Measurements from ENCODE around the gene ISG15.

ISG15 gene

DNA sequence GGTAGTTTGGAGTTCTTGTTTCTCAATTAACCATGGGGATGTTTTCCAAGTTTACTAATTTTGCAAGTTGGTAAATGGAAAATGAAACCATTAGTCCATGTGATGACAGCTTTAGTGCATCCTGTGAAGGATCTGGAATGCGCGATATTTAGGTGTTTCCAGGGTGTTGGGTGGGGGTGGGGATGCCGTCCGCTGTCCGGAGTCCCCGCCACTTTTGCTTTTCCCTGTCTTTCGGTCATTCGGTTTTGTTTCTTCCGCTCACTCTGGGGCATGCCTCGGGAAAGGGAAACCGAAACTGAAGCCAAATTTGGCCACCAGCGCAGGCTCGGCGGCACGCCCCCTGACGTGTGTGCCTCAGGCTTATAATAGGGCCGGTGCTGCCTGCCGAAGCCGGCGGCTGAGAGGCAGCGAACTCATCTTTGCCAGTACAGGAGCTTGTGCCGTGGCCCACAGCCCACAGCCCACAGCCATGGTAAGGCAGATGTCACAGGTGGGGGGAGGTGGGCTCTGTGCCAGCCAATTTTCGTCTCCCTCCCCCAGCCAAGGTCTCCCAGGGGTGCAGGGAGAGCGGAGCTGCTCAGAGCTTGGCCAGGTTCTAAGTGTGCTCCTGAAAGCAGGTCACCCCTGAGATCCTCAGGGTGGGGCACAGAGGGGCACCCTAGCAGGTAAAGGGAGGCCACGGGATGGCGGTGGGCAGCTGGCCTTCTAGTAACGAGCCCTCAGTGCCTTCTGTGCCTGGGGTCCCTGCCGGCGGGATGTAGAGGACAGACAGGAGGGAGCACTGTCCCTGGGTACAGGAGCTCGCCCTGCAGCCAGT, at the start of gene ISG15:
TSS of gene ISG15 (plus strand) at position 393 of the 817 bp plus-strand sequence. CDS start at position 470, 77 bp downstream.
- peak; percentile 90 for DNase-seq (ENCODE audit: low spot score)

DNA sequence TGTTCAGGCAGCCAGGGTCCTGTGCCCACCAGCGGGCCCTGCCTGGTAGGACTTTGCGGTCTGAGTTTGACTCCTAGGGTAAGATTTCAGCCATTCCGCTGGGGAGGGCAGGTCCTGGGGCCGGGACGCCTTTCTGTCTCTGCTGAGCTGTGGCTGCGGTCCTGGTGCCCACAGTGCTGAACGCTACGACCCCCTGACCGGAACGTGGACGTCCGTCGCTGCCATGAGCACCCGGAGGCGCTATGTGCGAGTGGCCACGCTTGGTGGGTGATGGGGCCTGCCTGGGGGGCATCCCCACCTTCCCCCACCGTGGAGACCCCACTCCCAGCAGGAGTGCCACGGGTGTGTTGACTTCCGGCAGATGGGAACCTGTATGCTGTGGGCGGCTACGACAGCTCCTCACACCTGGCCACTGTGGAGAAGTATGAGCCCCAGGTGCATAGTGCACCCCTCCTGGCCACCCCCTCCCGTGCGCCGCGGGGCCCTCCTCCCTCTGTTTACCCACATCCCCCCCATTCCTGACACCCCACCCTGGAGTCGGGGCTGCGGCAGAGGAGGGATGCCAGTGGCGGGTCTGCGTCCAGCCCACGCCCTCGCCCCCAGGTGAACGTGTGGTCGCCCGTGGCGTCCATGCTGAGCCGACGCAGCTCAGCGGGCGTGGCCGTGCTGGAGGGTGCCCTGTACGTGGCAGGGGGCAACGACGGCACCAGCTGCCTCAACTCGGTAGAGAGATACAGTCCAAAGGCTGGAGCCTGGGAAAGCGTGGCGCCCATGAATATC, 49.4 kb upstream of the ISG15 start:
- DNase-seq (ENCODE audit: low spot score): no peak

DNA sequence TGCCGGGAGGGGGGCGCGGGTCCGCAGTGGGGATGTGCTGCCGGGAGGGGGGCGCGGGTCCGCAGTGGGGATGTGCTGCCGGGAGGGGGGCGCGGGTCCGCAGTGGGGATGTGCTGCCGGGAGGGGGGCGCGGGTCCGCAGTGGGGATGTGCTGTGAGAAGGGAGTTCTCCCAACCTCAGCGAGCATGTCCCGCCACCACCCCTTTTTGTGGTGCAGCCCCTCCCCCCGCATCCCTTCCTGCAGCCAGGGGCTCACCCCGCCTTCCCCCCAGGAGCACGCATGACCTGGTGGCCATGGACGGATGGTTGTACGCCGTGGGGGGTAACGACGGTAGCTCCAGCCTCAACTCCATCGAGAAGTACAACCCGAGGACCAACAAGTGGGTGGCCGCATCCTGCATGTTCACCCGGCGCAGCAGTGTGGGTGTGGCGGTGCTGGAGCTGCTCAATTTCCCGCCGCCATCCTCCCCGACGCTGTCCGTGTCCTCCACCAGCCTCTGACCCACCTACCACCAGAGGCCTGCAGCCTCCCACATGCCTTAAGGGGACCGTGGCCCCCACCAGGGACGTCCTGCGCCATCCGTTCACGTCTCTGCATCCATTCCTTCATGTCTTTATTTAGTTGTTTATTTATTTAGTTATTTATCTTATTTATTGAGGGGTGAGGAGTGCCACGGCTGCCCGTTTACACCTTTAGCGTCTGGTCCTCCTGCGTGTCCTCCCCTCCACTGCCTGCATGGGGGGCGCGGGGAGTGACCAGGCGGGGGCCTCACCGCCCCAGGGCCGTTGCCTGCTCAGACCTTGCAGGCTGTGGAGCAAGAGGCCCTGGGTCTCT, 48.4 kb upstream of the ISG15 start:
- DNase-seq (ENCODE audit: low spot score): no peak

DNA sequence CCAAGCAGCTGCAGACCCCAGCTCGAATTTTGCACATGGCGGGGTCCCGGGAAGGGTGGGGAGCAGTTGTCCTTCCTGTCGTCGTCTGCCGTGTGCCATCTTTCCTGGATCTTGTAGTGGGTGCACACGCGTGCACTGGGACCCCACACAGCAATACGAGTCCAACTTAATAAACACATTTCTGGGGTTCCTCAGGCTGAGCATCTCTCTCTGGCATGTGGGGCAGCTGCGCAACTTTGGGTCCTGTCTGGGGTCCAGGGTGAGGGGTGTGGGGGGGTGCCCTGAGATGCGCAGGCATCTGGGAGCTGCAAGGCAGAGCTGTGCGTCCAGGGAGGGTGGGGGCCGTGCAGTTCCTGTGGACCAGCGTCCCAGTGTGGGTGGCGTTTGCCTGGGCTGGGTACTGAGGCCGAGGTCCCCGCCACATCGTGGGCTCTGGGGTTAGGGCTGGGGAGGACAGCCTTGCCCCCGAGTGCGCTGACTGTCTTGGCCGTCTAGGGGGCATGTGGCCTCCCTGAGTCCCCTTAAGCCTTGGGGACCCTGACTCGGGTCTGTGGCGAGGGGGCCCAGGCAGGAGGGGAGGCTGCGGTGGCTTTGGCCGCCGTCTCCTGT, 47.7 kb upstream of the ISG15 start:
- DNase-seq (ENCODE audit: low spot score): no peak

DNA sequence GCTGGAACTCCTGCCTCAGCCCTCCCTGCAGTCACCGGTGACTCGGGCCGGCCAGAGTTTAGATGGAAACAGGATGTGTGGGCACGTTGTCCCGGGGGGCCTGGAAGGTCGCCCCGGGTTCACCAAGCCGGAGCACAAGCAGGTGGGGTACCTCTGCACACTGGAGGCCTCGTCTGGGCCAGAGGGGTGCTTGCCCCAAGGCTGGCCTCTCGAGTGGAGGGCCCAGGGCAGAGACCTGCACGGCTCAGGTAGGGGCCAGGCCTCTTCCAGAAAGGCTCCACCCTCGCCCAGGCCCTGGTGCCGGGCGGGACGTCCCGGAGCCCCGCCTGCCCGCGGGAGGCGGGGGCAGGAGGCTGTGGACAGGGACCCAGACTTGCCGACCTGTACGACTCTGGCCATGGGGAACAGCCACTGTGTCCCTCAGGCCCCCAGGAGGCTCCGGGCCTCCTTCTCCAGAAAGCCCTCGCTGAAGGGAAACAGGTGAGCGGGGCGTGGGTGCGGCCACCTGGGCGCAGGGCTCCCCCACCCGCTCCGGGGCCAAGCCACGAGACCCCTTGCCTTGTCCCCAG, 47.1 kb upstream of the ISG15 start, which contains the start of gene PLEKHN1:
TSS of gene PLEKHN1 (plus strand) at position 348 of the 569 bp plus-strand sequence. CDS start at position 398, 50 bp downstream.
- peak; percentile 80 for DNase-seq (ENCODE audit: low spot score)

DNA sequence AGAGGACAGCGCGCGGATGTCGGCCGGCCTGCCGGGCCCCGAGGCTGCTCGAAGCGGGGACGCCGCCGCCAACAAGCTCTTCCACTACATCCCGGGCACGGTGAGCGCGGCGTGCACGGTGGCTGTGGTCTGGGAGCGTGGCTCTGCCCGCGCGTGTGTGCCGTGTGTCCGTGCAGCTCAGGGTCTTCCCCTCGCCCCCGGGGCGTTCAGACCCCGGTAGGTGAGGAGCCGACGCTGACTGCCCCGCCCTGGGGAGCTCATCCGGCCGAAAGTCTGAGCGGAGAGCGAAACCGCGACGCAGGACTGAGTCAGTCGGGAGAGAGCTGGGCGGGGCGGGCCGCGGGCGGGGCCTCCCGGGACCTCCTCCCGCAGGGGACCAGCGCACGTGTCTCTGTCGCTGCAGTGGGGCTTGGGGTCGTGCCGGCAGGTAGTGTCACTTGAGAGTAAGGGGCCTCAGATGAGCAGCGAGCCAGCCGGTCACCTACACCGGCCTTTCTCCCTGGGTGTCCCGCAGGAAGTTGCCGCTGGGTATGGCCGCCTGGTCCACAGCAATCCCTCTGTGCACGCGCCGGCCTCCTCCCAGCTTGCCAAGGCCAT, 46.5 kb upstream of the ISG15 start:
- peak; percentile 71 for DNase-seq (ENCODE audit: low spot score)

DNA sequence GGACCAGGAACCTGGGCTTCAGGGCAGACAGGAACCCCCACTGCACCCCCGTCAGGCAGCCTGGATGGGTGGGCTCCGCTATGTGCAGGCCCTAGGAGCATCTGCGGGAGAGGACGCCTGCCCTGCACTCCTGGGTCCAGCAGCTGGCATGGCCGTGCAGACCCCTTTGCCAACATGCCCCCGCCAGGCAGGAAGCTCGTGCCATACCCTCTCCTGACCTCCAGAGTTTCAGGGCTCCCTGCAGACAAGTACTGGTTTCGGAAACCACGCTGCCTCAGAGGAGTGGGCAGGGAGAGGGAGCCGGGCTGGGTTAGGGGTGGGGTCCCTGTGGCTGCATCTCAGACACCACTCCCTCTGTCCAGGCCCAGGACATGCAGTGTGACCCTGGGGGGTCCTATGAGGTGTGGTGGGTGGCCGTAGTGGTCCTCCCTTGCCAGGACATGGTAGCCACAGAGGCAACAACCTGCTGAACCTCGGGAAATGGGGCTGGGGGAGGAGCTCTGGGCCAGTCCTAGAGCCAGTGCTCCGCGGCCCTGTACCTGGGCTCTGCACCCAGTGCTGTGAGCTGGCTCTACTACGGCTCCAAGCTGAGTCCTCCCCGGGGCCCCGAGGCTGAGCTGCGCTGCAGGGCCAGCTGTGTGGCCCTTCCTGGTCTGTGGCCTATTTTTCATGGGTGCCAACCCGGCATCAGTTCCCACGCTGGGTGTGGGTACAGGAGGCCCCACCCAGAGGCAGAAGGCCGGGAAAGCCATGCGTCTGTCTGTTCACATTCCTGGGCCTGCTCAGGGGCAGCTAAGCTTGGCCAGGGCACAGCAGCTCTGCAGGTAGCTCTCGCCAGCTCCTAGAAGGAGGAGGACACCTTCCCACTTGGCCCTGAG, 45.6 kb upstream of the ISG15 start:
- no peak for DNase-seq (ENCODE audit: low spot score)

DNA sequence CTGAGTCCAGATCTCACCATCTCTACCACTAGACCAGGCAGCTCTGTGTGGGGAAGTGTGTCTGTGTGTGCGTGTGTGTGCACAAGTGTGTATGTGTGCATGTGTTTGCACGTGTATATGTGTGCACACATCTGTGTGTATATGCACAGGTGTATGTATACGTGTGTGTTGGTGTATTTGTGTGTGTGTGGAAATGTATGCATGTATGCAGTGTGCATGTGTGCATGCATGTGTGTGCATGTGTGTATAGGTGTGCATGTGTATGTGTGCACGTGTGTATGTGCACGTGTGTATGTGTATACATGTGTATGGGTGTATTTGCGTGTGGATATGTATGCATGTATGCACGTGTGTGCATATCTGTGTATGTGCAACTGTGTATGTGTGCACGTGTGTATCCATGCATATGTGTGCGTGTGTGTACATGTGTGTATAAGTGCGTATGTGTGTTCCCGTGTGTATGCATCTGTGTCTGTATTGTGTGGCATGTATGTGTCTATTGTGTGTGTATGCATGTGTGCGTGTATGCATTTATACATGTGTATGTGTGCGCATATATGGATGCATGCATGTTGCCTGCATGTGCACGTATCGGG, 43.9 kb upstream of the ISG15 start:
- no peak for DNase-seq (ENCODE audit: low spot score)

DNA sequence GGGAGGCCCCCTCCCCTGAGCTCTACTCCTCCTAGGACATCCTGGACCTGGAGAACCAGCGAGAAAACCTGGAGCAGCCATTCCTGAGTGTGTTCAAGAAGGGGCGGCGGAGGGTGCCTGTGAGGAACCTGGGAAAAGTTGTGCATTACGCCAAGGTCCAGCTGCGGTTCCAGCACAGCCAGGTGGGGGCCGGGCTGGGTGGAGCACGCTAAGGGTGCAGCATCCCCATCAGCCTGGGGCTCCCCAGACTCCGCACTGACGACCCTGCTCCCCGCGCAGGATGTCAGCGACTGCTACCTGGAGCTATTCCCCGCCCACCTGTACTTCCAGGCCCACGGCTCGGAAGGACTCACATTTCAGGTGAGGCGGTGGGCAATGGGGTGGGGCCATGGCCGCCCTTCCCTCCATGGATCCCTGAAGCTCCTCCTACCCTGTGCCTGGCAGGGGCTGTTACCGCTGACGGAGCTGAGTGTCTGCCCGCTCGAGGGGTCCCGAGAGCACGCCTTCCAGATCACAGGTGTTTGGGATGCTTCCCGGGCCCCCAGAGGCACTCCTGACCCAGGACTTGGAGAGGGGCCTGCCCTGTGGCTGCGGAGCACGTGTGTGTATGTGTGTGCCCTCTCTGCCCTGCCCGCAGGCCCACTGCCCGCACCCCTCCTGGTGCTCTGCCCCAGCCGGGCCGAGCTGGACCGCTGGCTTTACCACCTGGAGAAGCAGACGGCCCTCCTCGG, 42.9 kb upstream of the ISG15 start:
- no peak for DNase-seq (ENCODE audit: low spot score)

DNA sequence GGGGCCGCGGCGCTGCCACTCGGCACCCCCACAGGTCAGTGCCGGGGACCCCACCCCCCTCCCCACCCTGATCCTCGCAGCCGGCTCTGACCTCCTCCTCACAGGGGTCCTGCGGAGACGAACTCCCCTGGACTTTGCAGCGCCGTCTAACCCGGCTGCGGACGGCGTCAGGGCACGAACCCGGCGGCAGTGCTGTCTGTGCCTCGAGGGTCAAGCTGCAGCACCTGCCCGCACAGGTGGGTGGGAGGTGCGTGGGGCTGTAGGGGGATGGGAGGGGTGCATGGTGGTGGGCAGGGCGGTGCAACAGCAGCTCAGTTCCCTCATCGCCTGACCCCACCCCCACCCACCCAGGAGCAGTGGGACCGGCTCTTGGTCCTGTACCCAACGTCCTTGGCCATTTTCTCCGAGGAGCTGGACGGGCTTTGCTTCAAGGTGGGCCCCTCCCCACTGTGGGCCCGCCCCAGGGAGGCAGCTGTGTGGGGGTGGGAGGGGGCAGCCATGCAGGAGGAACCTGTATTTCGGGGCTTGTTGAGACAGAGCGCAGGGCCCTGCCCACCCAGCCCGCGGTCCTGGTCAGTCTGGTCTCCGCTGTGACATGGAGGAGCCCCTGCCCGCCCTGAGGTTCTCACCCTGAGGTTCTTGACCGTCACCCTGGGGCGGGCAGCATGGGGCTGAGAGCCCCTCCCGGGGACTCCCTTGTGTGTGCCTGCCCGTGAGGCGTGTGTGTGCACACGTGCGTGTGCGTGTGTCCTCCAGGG, 42.1 kb upstream of the ISG15 start:
- DNase-seq (ENCODE audit: low spot score): no peak

DNA sequence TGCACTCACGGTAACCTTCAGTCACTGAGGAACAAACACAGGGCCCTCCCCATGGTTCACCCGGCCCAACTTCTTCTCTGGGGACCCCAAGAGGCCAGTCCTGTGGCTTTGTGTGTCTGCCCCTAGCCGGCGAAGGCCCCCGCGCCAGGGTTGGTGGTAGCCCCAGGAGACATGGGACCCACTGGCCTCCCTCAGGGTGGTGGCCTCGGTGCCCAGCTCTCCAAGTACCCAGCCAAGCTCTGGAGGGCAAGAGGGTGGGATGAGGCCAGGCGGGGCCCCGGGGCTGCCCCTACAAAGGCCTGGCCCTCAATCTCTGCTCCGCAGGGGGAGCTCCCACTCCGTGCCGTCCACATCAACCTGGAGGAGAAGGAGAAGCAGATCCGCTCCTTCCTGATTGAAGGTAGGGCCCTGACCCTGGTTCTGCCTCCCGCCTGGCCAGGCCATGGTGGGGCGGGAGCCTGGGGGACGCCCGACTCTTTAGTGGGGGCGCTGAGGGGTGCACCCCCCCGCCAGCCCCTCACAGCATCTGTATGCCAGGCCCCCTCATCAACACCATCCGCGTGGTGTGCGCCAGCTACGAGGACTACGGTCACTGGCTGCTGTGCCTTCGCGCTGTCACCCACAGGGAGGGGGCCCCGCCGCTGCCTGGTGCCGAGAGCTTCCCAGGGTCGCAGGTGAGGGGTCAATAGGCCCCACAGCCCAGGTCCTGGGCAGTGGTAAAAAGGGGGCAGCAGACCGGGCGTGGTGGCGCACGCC, 41.4 kb upstream of the ISG15 start:
- DNase-seq (ENCODE audit: low spot score): no peak

DNA sequence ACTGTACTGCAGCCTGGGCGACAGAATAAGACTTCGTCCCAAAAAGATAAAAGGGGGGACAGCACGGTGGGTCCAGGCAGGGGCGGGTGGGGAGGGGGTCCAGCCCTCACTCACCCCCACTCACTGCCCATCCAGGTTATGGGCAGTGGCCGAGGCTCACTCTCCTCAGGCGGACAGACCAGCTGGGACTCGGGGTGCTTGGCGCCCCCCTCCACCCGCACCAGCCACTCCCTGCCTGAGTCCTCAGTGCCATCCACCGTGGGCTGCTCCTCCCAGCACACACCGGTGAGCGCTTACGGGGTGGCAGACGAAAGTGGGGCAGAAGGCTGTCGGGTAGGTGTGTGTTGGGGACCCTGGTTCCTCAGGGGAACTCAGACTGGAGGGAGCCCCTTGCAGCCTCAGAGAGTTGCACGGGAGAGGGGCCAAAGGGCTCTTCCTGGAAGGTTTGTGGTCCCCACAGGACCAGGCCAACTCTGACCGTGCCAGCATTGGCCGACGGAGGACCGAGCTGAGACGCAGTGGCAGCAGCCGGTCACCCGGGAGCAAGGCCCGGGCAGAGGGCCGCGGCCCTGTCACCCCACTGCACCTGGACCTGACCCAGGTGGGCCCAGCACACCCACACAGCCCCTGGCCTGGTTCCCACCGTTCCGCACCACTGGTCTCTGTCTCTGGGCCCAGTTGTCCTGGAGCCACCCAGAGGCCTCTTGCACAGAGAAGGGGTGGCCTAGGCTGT, 40.4 kb upstream of the ISG15 start:
- no peak for DNase-seq (ENCODE audit: low spot score)

DNA sequence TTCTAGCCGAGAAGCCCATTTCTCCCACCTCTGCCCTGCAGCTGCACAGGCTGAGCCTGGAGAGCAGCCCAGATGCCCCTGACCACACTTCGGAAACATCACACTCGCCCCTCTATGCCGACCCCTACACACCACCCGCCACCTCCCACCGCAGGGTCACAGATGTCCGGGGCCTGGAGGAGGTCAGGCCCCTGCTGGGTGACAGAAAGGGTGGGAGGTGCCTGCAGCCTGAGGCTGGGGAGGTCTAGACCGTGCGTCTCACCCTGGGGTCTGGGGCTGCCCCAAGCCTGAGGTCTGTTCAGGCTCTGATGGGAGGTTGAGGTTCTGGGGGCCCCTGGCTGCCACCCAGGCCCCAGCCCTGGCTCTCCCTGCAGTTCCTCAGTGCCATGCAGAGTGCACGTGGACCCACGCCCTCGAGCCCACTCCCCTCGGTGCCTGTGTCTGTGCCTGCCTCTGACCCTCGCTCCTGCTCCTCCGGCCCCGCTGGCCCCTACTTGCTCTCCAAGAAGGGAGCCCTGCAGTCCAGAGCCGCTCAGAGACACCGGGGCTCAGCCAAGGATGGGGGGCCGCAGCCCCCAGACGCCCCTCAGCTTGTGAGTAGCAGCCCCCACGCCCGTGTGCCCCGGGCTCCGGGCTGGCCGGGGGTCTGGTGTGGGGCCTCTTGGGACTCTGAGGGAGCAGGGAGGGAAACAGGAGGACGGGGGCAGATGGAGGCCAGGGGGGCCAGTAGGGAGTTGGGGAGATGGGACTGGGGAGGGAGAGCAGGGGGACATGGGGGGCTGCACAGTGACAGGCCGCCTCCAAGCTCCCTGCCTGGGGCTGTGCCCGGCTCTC, 39.6 kb upstream of the ISG15 start:
- DNase-seq (ENCODE audit: low spot score): no peak

DNA sequence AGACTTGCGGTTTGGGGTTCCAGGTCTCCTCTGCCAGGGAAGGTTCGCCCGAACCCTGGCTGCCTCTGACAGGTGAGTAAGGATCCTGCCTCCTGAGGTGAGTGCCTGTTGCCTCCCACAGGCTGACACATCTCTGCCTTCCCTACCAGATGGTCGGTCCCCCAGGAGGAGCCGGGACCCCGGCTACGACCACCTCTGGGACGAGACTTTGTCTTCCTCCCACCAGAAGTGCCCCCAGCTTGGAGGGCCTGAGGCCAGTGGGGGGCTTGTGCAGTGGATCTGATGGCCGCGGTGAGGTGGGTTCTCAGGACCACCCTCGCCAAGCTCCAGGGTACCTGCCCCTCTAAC, 39.0 kb upstream of the ISG15 start:
- no peak for DNase-seq (ENCODE audit: low spot score)

DNA sequence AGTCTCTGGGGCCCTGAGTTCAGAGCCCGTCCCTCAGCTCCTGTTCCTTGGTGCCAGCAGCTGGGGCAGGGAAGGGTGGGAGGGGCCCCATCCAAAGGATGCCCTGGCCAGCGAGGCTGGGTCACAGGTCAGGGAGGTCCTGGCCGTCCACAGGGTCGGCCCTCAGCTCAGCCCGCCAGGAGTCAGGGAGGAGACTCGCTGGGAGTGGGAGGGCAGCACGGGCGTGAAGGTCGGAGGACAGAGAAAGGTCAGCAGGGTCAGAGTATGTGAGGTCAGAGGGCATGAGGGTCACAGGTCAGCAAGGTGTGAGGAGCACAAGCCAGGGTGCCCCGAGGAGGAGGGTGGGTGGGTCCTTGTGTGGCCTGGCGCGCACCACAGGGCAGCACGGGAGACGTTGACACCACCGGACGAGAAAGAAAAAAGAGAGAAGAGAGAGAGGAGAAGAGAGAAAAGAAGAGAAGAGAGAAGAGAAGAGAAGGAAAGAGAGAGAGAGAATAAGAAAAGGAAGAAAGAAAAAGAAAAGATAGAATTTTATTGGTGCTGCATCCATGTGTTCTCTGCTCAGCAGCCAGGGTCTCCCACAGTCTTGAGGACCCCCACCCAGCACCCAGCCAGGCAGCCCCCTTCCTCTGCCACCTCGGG, 38.5 kb upstream of the ISG15 start:
- no peak for DNase-seq (ENCODE audit: low spot score)
